Progenitor cell of endocrine pancreas (in vitro differentiated cells): ENCODE data around the gene DECR2. TPM values are rescaled to one million over a fixed set of nuclear protein-coding genes. Genes with fewer than 3 reads are reported as not detected.

Experiments
- DNase-seq: peaks from one replicate; pipeline ENCODE4 v3.0.0; 2021; ENCODE audit warnings: low spot score; ENCODE audit not compliant: unreplicated experiment
- H3K27ac Mint-ChIP-seq: 2 replicates; pipeline ENCODE4 v1.8.0; 2021; ENCODE audit warnings: mild to moderate bottlenecking, moderate library complexity, mixed read lengths
- H3K27me3 Mint-ChIP-seq: 2 replicates; pipeline ENCODE4 v1.8.0; 2021; ENCODE audit warnings: mixed read lengths
- H3K36me3 Mint-ChIP-seq: 2 replicates; pipeline ENCODE4 v1.8.0; 2022; ENCODE audit warnings: mixed read lengths; ENCODE audit not compliant: insufficient read depth
- H3K4me1 Mint-ChIP-seq: 2 replicates; pipeline ENCODE4 v1.8.0; 2021; ENCODE audit warnings: low read depth, mixed read lengths
- H3K4me3 Mint-ChIP-seq: 2 replicates; pipeline ENCODE4 v1.8.0; 2021; ENCODE audit warnings: low read depth, mild to moderate bottlenecking, moderate library complexity, mixed read lengths
- H3K9me3 Mint-ChIP-seq: 2 replicates; pipeline ENCODE4 v1.8.0; 2021; ENCODE audit warnings: low read depth, mixed read lengths
- CTCF ChIP-seq: fragments of 200-600 bp; sonication (generic); IDR thresholded peaks from one replicate; pipeline ENCODE4 v1.5.0; 2021; ENCODE audit warnings: antibody characterized with exemption, mild to moderate bottlenecking; ENCODE audit not compliant: unreplicated experiment
- total RNA-seq: library from RNA; stranded (reverse); gene quantifications from 2 replicates; pipeline ENCODE4 v1.2.1, GENCODE V29; 2021

Gene DECR2
- total RNA-seq, 1 donor from 2014 or later, result 39.4 TPM

- peaks cover 9% of the 10 kb centered on the region for H3K4me1 Mint-ChIP-seq
- peak overlapping the region; percentile 61 for H3K4me3 Mint-ChIP-seq
- no peaks in the 10 kb centered on the region for H3K36me3 Mint-ChIP-seq
- H3K27me3 Mint-ChIP-seq, result no peaks in the 10 kb centered on the region
- no peak for DNase-seq
- no peak for TF ChIP-seq CTCF
- no peaks in the 10 kb centered on the region for H3K9me3 Mint-ChIP-seq
- peak overlapping the region; percentile 86 for H3K27ac Mint-ChIP-seq
Measured at GRCh38 chr16:398561-399339, 2.9 kb upstream of the DECR2 start.

GRCh38 chr16:399340-400019 is 2.2 kb upstream of the DECR2 start:
- H3K27ac Mint-ChIP-seq, result no peak overlapping the region
- no peaks in the 10 kb centered on the region for H3K36me3 Mint-ChIP-seq
- no peaks in the 10 kb centered on the region for H3K27me3 Mint-ChIP-seq
- no peaks in the 10 kb centered on the region for H3K9me3 Mint-ChIP-seq
- no peak overlapping the region for H3K4me3 Mint-ChIP-seq
- H3K4me1 Mint-ChIP-seq, result peaks cover 9% of the 10 kb centered on the region
- DNase-seq, result no peak
- TF ChIP-seq CTCF, result no peak

GRCh38 chr16:400061-400591 is 1.6 kb upstream of the DECR2 start:
- H3K9me3 Mint-ChIP-seq, result no peaks in the 10 kb centered on the region
- DNase-seq, result no peak
- H3K27ac Mint-ChIP-seq, result peak overlapping the region; percentile 49
- TF ChIP-seq CTCF, result no peak
- H3K36me3 Mint-ChIP-seq, result no peaks in the 10 kb centered on the region
- no peaks in the 10 kb centered on the region for H3K27me3 Mint-ChIP-seq
- H3K4me3 Mint-ChIP-seq, result peak overlapping the region; percentile 81
- H3K4me1 Mint-ChIP-seq, result peaks cover 9% of the 10 kb centered on the region

GRCh38 chr16:404971-405486 is 3.3 kb downstream of the DECR2 start:
- no peak for TF ChIP-seq CTCF
- H3K4me3 Mint-ChIP-seq, result no peak overlapping the region
- H3K36me3 Mint-ChIP-seq, result no peaks in the 10 kb centered on the region
- no peak overlapping the region for H3K27ac Mint-ChIP-seq
- peaks cover 2% of the 10 kb centered on the region for H3K4me1 Mint-ChIP-seq
- no peak for DNase-seq
- H3K9me3 Mint-ChIP-seq, result no peaks in the 10 kb centered on the region
- H3K27me3 Mint-ChIP-seq, result no peaks in the 10 kb centered on the region
